GM12875 (cell line): ENCODE results near the gene MRGPRE.

Source experiments
- H3K4me3 ChIP-seq: one replicate; pipeline ENCODE4 v1.5.1; 2011; ENCODE audit warnings: low read depth, low read length, control low read depth
- CTCF ChIP-seq: IDR thresholded peaks from 2 replicates; pipeline ENCODE4 v1.5.1; 2011; ENCODE audit warnings: low read depth, mild to moderate bottlenecking, control low read depth, inconsistent platforms, low read length, moderate library complexity, borderline replicate concordance; ENCODE audit not compliant: insufficient read depth

MRGPRE gene

GRCh38 chr11:3203221-3204043, 28.8 kb downstream of the MRGPRE start:
- no peak overlapping the region for H3K4me3 ChIP-seq
- no peak for TF ChIP-seq CTCF

- TF ChIP-seq CTCF, result no peak
- no peak overlapping the region for H3K4me3 ChIP-seq
Measured at GRCh38 chr11:3202759-3203158, 29.5 kb downstream of the MRGPRE start.

GRCh38 chr11:3202305-3202704, 29.9 kb downstream of the MRGPRE start:
- H3K4me3 ChIP-seq, result no peak overlapping the region
- TF ChIP-seq CTCF, result no peak

GRCh38 chr11:3201677-3202181, 30.5 kb downstream of the MRGPRE start:
- no peak for TF ChIP-seq CTCF
- no peak overlapping the region for H3K4me3 ChIP-seq

- no peak for TF ChIP-seq CTCF
- no peak overlapping the region for H3K4me3 ChIP-seq
Measured at GRCh38 chr11:3201112-3201581, 31.1 kb downstream of the MRGPRE start.

- no peak for TF ChIP-seq CTCF
- H3K4me3 ChIP-seq, result no peak overlapping the region
Measured at GRCh38 chr11:3200388-3201111, 31.7 kb downstream of the MRGPRE start.
